ENCODE data around the gene CCL1. TPM values are rescaled to one million over a fixed set of nuclear protein-coding genes. Genes with fewer than 3 reads are reported as not detected.

Gene CCL1
- polyA plus RNA-seq, 3 donors: not detected

GRCh38 chr17:34384271-34384670 lies 21.2 kb upstream of the CCL1 start:
- no peak for DNase-seq (ENCODE audit: low read depth in 3 of 3, low spot score in 2 of 3)

- DNase-seq (ENCODE audit: low read depth in 3 of 3, low spot score in 2 of 3): no peak
Measured at GRCh38 chr17:34383216-34383615, 20.2 kb upstream of the CCL1 start.

- no peak for DNase-seq (ENCODE audit: low read depth in 3 of 3, low spot score in 2 of 3)
Measured at GRCh38 chr17:34382621-34383124, 19.6 kb upstream of the CCL1 start.

DNA sequence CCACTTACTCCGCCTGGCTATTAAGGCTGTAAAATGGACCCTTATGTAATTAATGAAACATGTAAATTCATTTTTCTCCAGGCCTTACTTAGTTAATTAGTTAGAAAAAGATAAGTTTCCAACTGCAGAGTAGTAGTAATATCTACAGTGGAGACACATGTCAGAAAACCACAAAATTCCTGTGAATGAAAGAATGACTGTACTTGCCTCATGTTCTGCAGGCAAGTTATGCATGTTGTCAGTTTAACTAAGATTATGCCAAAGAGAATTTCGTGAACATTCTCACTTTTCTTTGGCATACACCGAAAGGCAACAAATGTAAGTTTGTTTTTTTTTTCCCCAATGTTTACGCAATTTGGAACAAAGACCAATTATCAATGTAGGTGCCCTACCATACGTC lies 16.8 kb upstream of the CCL1 start:
- DNase-seq (ENCODE audit: low read depth in 3 of 3, low spot score in 2 of 3): no peak

DNA sequence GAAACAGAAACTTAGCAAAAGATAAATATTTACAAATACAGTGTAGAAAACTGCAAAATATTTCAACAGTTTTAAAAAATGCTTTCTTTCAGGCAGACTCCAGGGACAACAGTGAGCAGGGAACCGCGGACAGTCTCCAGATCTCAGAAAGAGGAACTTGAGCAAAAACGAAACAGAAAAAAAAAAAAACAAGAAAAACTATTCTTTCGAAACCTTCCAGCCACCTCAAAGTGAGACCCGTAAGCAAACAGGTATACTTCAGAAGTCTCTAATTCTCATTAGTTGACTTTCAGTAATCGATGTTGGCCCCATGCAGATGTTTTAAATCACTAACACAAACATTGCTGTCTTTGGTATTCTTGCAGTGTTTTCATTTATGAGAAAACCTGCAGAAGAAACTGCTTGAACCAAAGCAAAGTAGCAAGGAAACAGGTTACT lies 15.7 kb upstream of the CCL1 start:
- no peak for DNase-seq (ENCODE audit: low read depth in 3 of 3, low spot score in 2 of 3)

GRCh38 chr17:34377078-34377823 lies 14.2 kb upstream of the CCL1 start:
- DNase-seq (ENCODE audit: low read depth in 3 of 3, low spot score in 2 of 3): no peak

DNA sequence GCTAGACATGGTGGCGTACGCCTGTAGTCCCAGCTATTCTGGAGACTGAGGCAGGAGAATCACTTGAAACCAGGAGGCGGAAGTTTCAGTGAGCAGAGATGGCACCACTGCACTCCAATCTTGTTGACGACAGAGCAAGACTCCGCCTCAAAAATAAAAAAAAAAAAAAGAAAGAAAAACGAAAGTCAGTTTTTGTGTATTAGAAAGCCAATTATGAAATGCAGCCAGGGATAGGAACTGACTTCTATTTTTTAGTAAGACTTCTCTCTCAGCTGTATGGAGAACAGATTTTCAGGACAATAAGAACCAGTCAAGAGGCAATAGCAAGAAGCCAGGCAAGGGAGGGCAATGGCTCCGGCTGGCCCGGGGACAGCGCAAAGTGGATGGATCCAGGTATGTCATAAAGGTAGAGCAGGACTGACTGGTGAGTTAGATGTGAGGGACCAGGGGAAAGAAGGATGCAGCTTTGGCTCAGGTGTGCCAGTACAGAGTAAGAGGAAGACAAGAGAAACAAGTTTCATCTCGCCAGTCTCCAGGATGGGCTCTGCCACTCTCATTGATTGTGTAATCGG lies 12.5 kb upstream of the CCL1 start:
- no peak for DNase-seq (ENCODE audit: low read depth in 3 of 3, low spot score in 2 of 3)

- no peak for DNase-seq (ENCODE audit: low read depth in 3 of 3, low spot score in 2 of 3)
Measured at GRCh38 chr17:34374457-34374856, 11.4 kb upstream of the CCL1 start.

DNA sequence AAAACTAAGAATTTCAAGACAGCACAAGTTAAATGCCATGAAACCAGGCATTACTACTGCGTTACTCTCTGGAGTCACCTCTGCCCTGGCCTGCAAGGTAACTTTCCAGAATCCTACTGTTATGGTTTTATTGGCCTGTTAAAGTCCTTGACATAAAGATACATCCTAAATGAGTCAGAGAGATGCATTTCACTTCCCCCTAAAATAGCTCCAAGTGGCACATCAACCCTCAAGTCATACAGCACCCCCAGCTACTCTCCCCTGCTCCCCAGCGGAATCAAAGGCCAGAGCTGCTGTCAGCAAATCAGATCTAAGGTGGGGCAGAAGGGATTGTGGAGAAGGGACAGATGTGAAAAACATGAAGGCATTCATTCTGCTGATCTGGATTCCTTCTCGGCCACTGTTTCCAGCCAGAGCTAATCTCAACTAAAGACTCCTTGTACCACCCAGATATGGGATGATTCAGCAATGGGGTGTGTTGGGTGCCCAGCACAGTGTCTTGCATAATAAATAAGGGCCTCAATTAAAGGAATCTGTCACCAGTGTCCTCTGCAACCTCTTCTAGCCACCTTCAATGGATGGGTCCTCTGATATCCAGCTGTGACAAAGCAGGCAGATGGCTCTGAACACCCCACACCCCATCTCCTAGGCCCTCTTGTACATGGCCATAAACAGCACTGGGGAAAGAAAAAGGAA lies 8.5 kb upstream of the CCL1 start:
- no peak for DNase-seq (ENCODE audit: low read depth in 3 of 3, low spot score in 2 of 3)

- DNase-seq (ENCODE audit: low read depth in 3 of 3, low spot score in 2 of 3): no peak
Measured at GRCh38 chr17:34370997-34371395, 8.0 kb upstream of the CCL1 start.

DNA sequence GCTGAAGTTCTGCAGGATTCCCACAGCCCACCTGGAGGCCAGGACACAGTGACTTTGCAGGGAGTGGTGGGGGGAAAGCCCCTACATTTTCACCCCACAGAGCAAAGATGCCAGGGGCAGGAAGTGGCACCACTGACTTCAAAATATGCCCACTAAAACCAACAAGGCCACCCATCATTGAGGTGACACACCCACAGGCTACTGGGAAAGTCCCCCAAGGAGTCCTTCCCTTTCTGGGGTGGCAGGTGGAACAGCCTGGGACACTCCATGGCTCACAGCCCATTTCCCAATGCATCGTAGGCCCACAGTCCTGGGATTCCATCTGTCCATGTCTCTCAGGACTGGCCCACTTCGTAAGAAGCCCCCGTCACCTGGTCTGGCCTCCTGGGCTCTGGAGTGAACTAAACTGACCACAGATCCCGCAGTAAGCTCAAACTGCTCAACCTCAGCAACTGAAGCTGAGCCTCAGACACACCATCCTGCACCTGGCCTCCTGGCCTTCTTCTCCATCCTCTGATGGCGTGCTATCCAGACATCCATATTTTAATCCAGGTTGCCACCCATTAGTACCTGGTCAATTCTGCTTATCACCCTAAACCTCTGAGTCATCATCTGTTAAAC lies 7.5 kb upstream of the CCL1 start:
- DNase-seq (ENCODE audit: low read depth in 3 of 3, low spot score in 2 of 3): no peak

GRCh38 chr17:34369571-34369970 lies 6.5 kb upstream of the CCL1 start:
- no peak for DNase-seq (ENCODE audit: low read depth in 3 of 3, low spot score in 2 of 3)

GRCh38 chr17:34368946-34369500 lies 6.0 kb upstream of the CCL1 start:
- no peak for DNase-seq (ENCODE audit: low read depth in 3 of 3, low spot score in 2 of 3)

DNA sequence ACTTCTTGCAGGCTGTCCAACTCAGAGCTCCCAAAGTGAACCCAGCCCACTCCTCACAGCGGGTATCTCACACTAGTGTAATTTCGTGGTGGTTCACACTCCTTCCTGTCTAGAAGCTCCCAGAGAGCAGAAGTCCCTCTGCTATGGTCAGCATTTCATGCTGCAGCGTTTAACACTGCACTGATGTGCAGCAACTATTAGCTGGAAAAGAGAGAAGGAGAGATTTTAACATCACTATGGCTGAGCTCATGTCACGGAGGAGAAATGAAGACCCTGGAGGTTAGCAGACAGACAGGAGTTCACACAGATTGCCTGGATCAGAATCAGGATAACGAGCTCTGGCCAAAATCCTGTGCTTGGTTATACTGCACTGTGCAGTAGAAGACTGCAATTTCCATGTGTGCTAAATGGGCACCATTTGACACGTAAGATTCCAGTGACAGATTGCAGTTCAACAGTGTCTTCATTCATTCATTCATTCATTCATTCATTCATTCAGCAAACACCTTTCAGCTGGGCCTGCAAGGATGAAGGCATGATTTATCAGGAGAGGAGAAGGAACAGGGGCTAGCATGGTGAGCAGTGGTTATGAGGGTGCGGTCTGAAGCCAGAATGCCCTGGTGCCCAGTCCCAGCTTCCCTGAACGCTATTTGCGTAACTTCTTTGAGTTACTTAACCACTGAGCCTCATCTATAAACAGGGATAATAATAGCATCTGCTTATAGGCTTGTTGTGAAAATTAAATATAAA lies 5.3 kb upstream of the CCL1 start:
- no peak for DNase-seq (ENCODE audit: low read depth in 3 of 3, low spot score in 2 of 3)

- no peak for DNase-seq (ENCODE audit: low read depth in 3 of 3, low spot score in 2 of 3)
Measured at GRCh38 chr17:34367486-34368195, 4.6 kb upstream of the CCL1 start.

GRCh38 chr17:34366529-34367107 lies 3.6 kb upstream of the CCL1 start:
- no peak for DNase-seq (ENCODE audit: low read depth in 3 of 3, low spot score in 2 of 3)

DNA sequence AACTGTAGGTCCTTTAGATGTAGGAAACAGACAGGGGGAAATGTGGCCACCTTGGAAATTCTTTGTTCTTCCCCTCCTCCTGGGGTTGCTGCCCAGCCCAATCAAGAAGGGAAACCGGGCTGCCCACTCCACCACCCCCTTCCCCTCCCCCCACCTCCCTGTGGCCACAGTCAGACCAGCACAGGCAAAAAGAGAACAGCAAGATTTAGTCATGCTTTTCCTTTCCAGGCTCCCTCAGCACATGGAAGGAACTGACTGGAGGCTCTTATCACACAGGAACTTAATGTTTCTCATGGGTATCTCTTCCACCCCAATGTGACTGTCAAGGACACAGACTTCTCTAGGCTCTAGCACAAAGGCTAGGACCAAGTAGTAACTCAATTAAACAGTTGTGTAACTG lies 3.0 kb upstream of the CCL1 start:
- no peak for DNase-seq (ENCODE audit: low read depth in 3 of 3, low spot score in 2 of 3)

GRCh38 chr17:34365340-34365739 lies 2.3 kb upstream of the CCL1 start:
- no peak for DNase-seq (ENCODE audit: low read depth in 3 of 3, low spot score in 2 of 3)

DNA sequence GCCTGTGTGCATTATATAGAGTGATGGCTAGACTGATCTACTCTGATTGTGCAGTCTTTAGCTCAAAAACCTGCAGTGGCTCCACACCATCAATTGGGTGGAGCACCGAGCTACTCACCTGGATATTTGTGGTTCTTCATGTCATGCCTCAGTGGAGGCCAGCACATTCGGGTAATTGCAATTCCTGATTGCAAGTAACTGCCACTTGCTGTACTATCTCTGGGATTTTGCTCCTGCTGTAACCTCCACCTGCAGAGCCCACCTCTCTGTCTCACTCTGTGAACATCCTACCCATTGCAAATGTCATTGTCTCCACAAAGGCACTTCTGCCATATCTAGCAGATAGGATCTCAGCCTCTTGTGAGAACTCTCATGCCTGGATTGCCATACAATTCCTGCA lies 1.7 kb upstream of the CCL1 start:
- DNase-seq (ENCODE audit: low read depth in 3 of 3, low spot score in 2 of 3): no peak

Measured in right renal cortex interstitium (tissue), 3 donors.